HuH-7 (cell line): Measurements from ENCODE around the gene SGPP1.
"Not testable (repeated sequence)": the region's sequence is repeated elsewhere in the genome, so short reads cannot be mapped to it uniquely, and the experiment has no call there.

Experiments used
- DNase-seq: peaks from one replicate; pipeline ENCODE4 v3.0.0; 2011; ENCODE audit warnings: low spot score

SGPP1 gene

GRCh38 chr14:63636094-63636635, 91.7 kb downstream of the SGPP1 start:
- not testable (repeated sequence) for DNase-seq
